CD8-positive, alpha-beta memory T cell (primary cell): Measurements from ENCODE around the gene CCDC88C. TPM values are rescaled to one million over a fixed set of nuclear protein-coding genes. Genes with fewer than 3 reads are reported as not detected.
A peak's percentile ranks its signal among the peaks of the same experiment; 100 is the strongest.

Experiments
- CTCF ChIA-PET: fragments of 350-600 bp; sonication (Branson Sonifier 250); formaldehyde crosslinking; loops from one replicate; lab custom pipeline; 2021; ENCODE audit warnings: antibody characterized with exemption; lab: Charles Lee
- POLR2A ChIA-PET: fragments of 350-600 bp; sonication (Branson Sonifier 250); formaldehyde crosslinking; loops from one replicate; lab custom pipeline; 2021; ENCODE audit warnings: antibody characterized with exemption; lab: Charles Lee
- DNase-seq, 5 donors: peaks; one replicate each; pipeline versions ENCODE4 v3.0.0 to v3.0.0-alpha.2; 2020 to 2022; ENCODE audit warnings: mixed read lengths in 1 of 5
- H3K27ac ChIP-seq: one replicate; pipeline ENCODE4 v1.7.0; 2013; ENCODE audit warnings: low read depth, mild to moderate bottlenecking, low read length, moderate library complexity
- H3K27me3 ChIP-seq: 2 replicates; pipeline ENCODE4 v1.7.0; 2013; ENCODE audit warnings: low read length, mild to moderate bottlenecking; ENCODE audit not compliant: insufficient read depth, poor library complexity, severe bottlenecking
- H3K36me3 ChIP-seq: 2 replicates; pipeline ENCODE4 v1.7.0; 2013; ENCODE audit warnings: mild to moderate bottlenecking, low read length, moderate library complexity; ENCODE audit not compliant: insufficient read depth
- H3K4me1 ChIP-seq: 2 replicates; pipeline ENCODE4 v1.7.0; 2013; ENCODE audit warnings: mild to moderate bottlenecking, low read length, moderate library complexity; ENCODE audit not compliant: insufficient read depth
- H3K4me3 ChIP-seq: 2 replicates; pipeline ENCODE4 v1.7.0; 2013; ENCODE audit warnings: mild to moderate bottlenecking, low read length
- H3K9me3 ChIP-seq: 2 replicates; pipeline ENCODE4 v1.7.0; 2013; ENCODE audit warnings: mild to moderate bottlenecking, low read length
- H3K27ac Mint-ChIP-seq, 8 donors: one replicate each; pipeline ENCODE4 v1.8.0; 2020 to 2021; ENCODE audit warnings: mixed read lengths in 8 of 8, mild to moderate bottlenecking in 6 of 8, inconsistent platforms in 3 of 8, moderate library complexity in 3 of 8
- H3K27me3 Mint-ChIP-seq, 2 donors: one replicate each; pipeline ENCODE4 v1.8.0; 2020 to 2021; ENCODE audit warnings: mixed read lengths in 2 of 2, mild to moderate bottlenecking in 1 of 2, moderate library complexity in 1 of 2
- H3K36me3 Mint-ChIP-seq, 3 donors: one replicate each; pipeline ENCODE4 v1.8.0; 2020 to 2021; ENCODE audit warnings: mixed read lengths in 3 of 3, inconsistent platforms in 1 of 3, mild to moderate bottlenecking in 1 of 3
- H3K4me1 Mint-ChIP-seq, 3 donors: one replicate each; pipeline ENCODE4 v1.8.0; 2020 to 2021; ENCODE audit warnings: mixed read lengths in 3 of 3, inconsistent platforms in 1 of 3, mild to moderate bottlenecking in 1 of 3
- H3K4me3 Mint-ChIP-seq, 7 donors: one replicate each; pipeline ENCODE4 v1.8.0; 2020 to 2021; ENCODE audit warnings: mixed read lengths in 7 of 7, mild to moderate bottlenecking in 6 of 7, moderate library complexity in 4 of 7, inconsistent platforms in 2 of 7
- H3K9me3 Mint-ChIP-seq, 5 donors: one replicate each; pipeline ENCODE4 v1.8.0; 2020 to 2022; ENCODE audit warnings: mixed read lengths in 5 of 5, mild to moderate bottlenecking in 3 of 5, moderate library complexity in 2 of 5, inconsistent platforms in 1 of 5
- polyA plus RNA-seq: library from polyadenylated mRNA; unstranded; fragments of 300-500 nt; fragmentation: Illumina TruSeq; gene quantifications from one replicate; pipeline ENCODE4 v1.2.3, GENCODE V29; 2021
- total RNA-seq, 2 experiments: library from RNA; stranded (reverse); gene quantifications; one replicate each; pipeline ENCODE4 v1.2.3, GENCODE V29; 2021

The CCDC88C gene
- total and polyA plus RNA-seq, 3 experiments from 2014 or later = 42.3 to 74.1 (median 71.7) TPM

DNA sequence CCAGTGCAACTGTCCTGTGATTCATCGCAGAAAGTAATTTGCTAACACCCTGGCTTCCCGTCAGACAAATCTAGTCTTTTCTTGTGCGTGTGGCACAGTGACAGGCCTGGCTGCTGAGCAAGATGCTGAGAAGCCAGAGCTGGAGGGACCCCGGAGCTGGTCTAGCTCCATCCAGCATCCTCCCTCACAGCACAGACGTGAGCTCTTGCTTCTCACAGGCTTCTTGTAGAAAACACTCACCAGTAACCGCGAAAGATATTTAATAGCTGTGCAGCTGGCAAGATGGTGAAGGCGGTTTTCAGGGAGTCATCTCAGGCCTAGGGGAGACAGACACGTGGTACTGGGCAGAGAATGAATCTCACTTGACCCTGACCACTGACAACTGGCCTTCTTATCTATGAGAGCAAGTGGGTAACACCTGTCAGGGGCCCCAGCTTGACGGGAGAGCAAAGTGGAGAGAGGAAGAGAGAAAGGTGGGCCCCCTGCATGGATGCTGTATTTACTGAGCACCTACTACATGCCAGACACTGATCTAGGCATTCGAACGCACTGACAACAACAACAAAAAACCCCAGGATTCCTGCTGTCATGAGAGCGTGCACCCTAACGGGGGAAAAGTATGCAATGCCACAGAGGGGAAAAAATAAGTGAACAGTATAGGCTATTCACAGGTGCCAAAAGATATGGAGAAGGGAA lies 63.3 kb downstream of the CCDC88C start:
- peaks cover 90% of the 10 kb centered on the region for H3K4me1 ChIP-seq
- Mint-ChIP-seq H3K36me3 (peaks cover 0 to 62% (median 19%) of the 10 kb centered on the region in 3 donors), H3K4me3 (peak overlapping the region; percentile 14 to 89 (median 77)), H3K27ac (peak overlapping the region; percentile 90 to 99 (median 96)), H3K9me3 (no peaks in the 10 kb centered on the region), H3K4me1 (peaks cover 86 to 99% (median 96%) of the 10 kb centered on the region in 3 donors), H3K27me3 (no peaks in the 10 kb centered on the region)
- no peak overlapping the region for H3K4me3 ChIP-seq
- CTCF ChIA-PET = interaction anchor here (1.0 to 11.4 kb wide), 21 partner anchors 11 to 177 kb away, joined by 3 to 95 read pairs (median 10); partner anchors contain the start of gene CCDC88C
- H3K27me3 ChIP-seq = no peaks in the 10 kb centered on the region
- no peaks in the 10 kb centered on the region for H3K9me3 ChIP-seq
- POLR2A ChIA-PET = interaction anchor here (0.9 to 3.4 kb wide), 4 partner anchors 18 to 62 kb away, joined by 3 to 35 read pairs (median 5); partner anchors contain the start of gene CCDC88C
- DNase-seq = peak in 1 of 5 donors; percentile 54
- H3K27ac ChIP-seq = no peak overlapping the region
- H3K36me3 ChIP-seq = peaks cover 32% of the 10 kb centered on the region

DNA sequence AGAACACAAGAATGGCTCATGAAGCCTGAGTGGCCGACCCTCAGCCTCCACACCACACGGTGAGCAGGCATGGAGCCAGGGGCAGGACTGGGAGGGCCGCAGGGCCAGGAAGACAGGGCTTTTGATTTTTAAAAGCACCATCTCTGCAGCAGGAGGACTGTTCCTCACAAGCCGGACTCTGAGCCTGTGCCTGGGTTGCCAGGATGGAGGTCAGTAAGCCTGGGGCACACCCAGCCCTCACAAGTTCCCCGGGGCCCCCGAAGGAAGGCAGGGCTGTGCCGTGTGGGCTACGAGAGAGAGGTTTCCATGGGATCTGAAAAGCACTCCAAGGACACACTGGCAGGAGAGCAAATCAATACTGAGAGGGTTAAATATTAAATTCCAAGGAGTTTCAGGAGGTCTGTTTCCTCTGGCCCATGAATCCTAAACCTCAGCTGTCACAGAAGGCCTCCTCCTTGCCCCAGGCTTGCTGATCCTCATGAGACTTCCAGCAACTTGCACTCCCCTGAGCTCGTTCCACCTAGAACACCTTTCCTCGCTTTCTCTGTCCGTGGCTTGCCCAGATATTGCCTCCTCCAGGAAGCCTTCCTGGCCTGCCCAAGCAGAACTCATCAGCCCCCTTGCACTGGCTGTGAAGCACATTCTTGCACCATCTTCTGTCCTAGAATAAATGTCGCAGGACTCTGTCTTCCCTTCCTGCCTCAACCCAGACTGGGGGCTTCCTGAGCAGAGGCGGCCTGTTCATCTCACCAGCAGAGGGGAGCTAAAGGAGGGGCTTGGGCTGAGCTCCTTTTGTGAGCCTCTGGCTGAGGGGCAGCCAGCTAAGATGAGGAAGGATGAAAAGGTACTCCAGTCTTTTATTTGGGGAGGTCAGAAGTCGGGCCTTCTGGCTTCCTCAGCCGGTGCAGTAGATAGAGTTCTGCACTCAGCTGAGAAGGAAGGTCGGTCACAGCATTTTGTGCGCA lies 64.6 kb downstream of the CCDC88C start:
- H3K4me3 ChIP-seq = no peak overlapping the region
- CTCF ChIA-PET = interaction anchor here (1.3 to 11.4 kb wide), 12 partner anchors 12 to 75 kb away, joined by 3 to 95 read pairs (median 8); partner anchors contain the start of gene CCDC88C
- H3K27me3 ChIP-seq = no peaks in the 10 kb centered on the region
- Mint-ChIP-seq H3K9me3 (no peaks in the 10 kb centered on the region), H3K4me1 (peaks cover 93 to 100% (median 97%) of the 10 kb centered on the region in 3 donors), H3K4me3 (peak overlapping the region in 5 of 7 donors; percentile 25 to 83 (median 53)), H3K27ac (peak overlapping the region; percentile 91 to 99 (median 98)), H3K36me3 (peaks cover 0 to 51% (median 14%) of the 10 kb centered on the region in 3 donors), H3K27me3 (no peaks in the 10 kb centered on the region)
- H3K9me3 ChIP-seq = no peaks in the 10 kb centered on the region
- H3K36me3 ChIP-seq = peaks cover 22% of the 10 kb centered on the region
- no peak overlapping the region for H3K27ac ChIP-seq
- DNase-seq = peak in 1 of 5 donors; percentile 43
- peaks cover 97% of the 10 kb centered on the region for H3K4me1 ChIP-seq
- POLR2A ChIA-PET = interaction anchor here (1.1 to 3.4 kb wide), 4 partner anchors 20 to 64 kb away, joined by 3 to 35 read pairs (median 5); partner anchors contain the start of gene CCDC88C

GRCh38 chr14:91352053-91352452 lies 65.6 kb downstream of the CCDC88C start:
- peak in 1 of 5 donors; percentile 47 for DNase-seq
- peak overlapping the region; percentile 54 to 91 (median 83) for H3K4me3 Mint-ChIP-seq
- peaks cover 20% of the 10 kb centered on the region for H3K36me3 ChIP-seq

GRCh38 chr14:91351512-91351862 lies 66.1 kb downstream of the CCDC88C start:
- Histone ChIP-seq H3K4me3 (peak overlapping the region; percentile 62), H3K4me1 (peaks cover 89% of the 10 kb centered on the region), H3K27ac (peak overlapping the region; percentile 66), H3K9me3 (no peaks in the 10 kb centered on the region), H3K27me3 (no peaks in the 10 kb centered on the region), H3K36me3 (peaks cover 20% of the 10 kb centered on the region)
- peak overlapping the region; percentile 77 to 93 (median 85) for H3K4me3 Mint-ChIP-seq
- H3K4me1 Mint-ChIP-seq = peaks cover 92 to 97% (median 95%) of the 10 kb centered on the region in 3 donors
- no peaks in the 10 kb centered on the region for H3K9me3 Mint-ChIP-seq
- ChIA-PET POLR2A (interaction anchor here (1.0 to 3.9 kb wide), 8 partner anchors 23 to 66 kb away, joined by 3 to 17 read pairs (median 5); partner anchors contain the start of gene CCDC88C), CTCF (interaction anchor here (1.2 to 11.4 kb wide), 10 partner anchors 12 to 76 kb away, joined by 3 to 95 read pairs (median 6); partner anchors contain the start of gene CCDC88C)
- H3K27ac Mint-ChIP-seq = peak overlapping the region; percentile 91 to 99 (median 98)
- H3K36me3 Mint-ChIP-seq = peaks cover 0 to 44% (median 11%) of the 10 kb centered on the region in 3 donors
- H3K27me3 Mint-ChIP-seq = no peaks in the 10 kb centered on the region
- no peak for DNase-seq

More at GRCh38 chr14:91352053-91352452, 65.6 kb downstream of the CCDC88C start:
- peaks cover 92 to 97% (median 95%) of the 10 kb centered on the region in 3 donors for H3K4me1 Mint-ChIP-seq
- ChIA-PET POLR2A (interaction anchor here (1.3 to 3.9 kb wide), 3 partner anchors 22 to 63 kb away, joined by 3 to 17 read pairs (median 3); no protein-coding TSS in a partner anchor), CTCF (interaction anchor here (1.2 to 11.4 kb wide), 6 partner anchors 13 to 75 kb away, joined by 3 to 95 read pairs (median 16); partner anchors contain the start of gene CCDC88C)
- peak overlapping the region; percentile 62 for H3K4me3 ChIP-seq
- peaks cover 89% of the 10 kb centered on the region for H3K4me1 ChIP-seq
- peaks cover 0 to 46% (median 14%) of the 10 kb centered on the region in 3 donors for H3K36me3 Mint-ChIP-seq
- no peaks in the 10 kb centered on the region for H3K9me3 Mint-ChIP-seq
- H3K27ac ChIP-seq = peak overlapping the region; percentile 66
- no peaks in the 10 kb centered on the region for H3K9me3 ChIP-seq
- no peaks in the 10 kb centered on the region for H3K27me3 Mint-ChIP-seq
- peak overlapping the region; percentile 91 to 99 (median 98) for H3K27ac Mint-ChIP-seq
- no peaks in the 10 kb centered on the region for H3K27me3 ChIP-seq

GRCh38 chr14:91350813-91351511 lies 66.7 kb downstream of the CCDC88C start:
- peak overlapping the region; percentile 91 to 99 (median 98) for H3K27ac Mint-ChIP-seq
- Histone ChIP-seq H3K27me3 (no peaks in the 10 kb centered on the region), H3K9me3 (no peaks in the 10 kb centered on the region), H3K4me1 (peaks cover 86% of the 10 kb centered on the region), H3K4me3 (peak overlapping the region; percentile 62), H3K36me3 (peaks cover 20% of the 10 kb centered on the region), H3K27ac (peak overlapping the region; percentile 66)
- no peaks in the 10 kb centered on the region for H3K27me3 Mint-ChIP-seq
- ChIA-PET POLR2A (interaction anchor here (0.6 to 3.9 kb wide), 11 partner anchors 20 to 67 kb away, joined by 3 to 17 read pairs (median 3); partner anchors contain the start of gene CCDC88C), CTCF (interaction anchor here (0.8 to 11.4 kb wide), 15 partner anchors 9 to 76 kb away, joined by 3 to 95 read pairs (median 5); partner anchors contain the start of gene CCDC88C)
- no peaks in the 10 kb centered on the region for H3K9me3 Mint-ChIP-seq
- peak overlapping the region; percentile 77 to 93 (median 85) for H3K4me3 Mint-ChIP-seq
- H3K4me1 Mint-ChIP-seq = peaks cover 91 to 97% (median 95%) of the 10 kb centered on the region in 3 donors
- peak; percentile 40 to 80 (median 78) for DNase-seq
- peaks cover 0 to 48% (median 10%) of the 10 kb centered on the region in 3 donors for H3K36me3 Mint-ChIP-seq

- CTCF ChIA-PET = interaction anchor here (0.8 to 11.4 kb wide), 16 partner anchors 9 to 70 kb away, joined by 3 to 95 read pairs (median 6); partner anchors contain the start of gene CCDC88C
- peaks cover 0 to 51% (median 10%) of the 10 kb centered on the region in 3 donors for H3K36me3 Mint-ChIP-seq
These were observed 67.2 kb downstream of the CCDC88C start for GRCh38 chr14:91350483-91350812.

More at GRCh38 chr14:91350483-91350812, 67.2 kb downstream of the CCDC88C start:
- Mint-ChIP-seq H3K4me3 (peak overlapping the region; percentile 77 to 93 (median 85)), H3K9me3 (no peaks in the 10 kb centered on the region), H3K4me1 (peaks cover 90 to 97% (median 95%) of the 10 kb centered on the region in 3 donors), H3K27ac (peak overlapping the region; percentile 91 to 99 (median 98)), H3K27me3 (no peaks in the 10 kb centered on the region)
- Histone ChIP-seq H3K36me3 (peaks cover 18% of the 10 kb centered on the region), H3K27me3 (no peaks in the 10 kb centered on the region), H3K4me3 (peak overlapping the region; percentile 62), H3K27ac (peak overlapping the region; percentile 66), H3K4me1 (peaks cover 81% of the 10 kb centered on the region), H3K9me3 (no peaks in the 10 kb centered on the region)
- POLR2A ChIA-PET = interaction anchor here (0.6 to 3.9 kb wide), 12 partner anchors 20 to 72 kb away, joined by 3 to 17 read pairs (median 6); partner anchors contain the start of gene CCDC88C
- DNase-seq = no peak
